Fibroblast of lung (primary cell): Measurements from ENCODE around the gene NR1I3. TPM values are rescaled to one million over a fixed set of nuclear protein-coding genes. Genes with fewer than 3 reads are reported as not detected.

ENCODE experiments used
- DNase-seq, 2 donors: peaks; one replicate each; pipeline versions ENCODE4 v3.0.0 to v3.0.0-alpha.2; 2010; ENCODE audit warnings: low read depth in 2 of 2
- H2AFZ ChIP-seq: 2 replicates; pipeline ENCODE4 v1.5.1; 2012; ENCODE audit warnings: low read length, control low read depth, inconsistent platforms
- H3K27ac ChIP-seq: 2 replicates; pipeline ENCODE4 v1.5.1; 2011; ENCODE audit warnings: low read length, control low read depth; ENCODE audit not compliant: insufficient read depth
- H3K27me3 ChIP-seq: 2 replicates; pipeline ENCODE4 v1.5.1; 2011; ENCODE audit warnings: mild to moderate bottlenecking, low read length; ENCODE audit not compliant: control insufficient read depth, insufficient read depth
- H3K36me3 ChIP-seq: 2 replicates; pipeline ENCODE4 v1.5.1; 2011; ENCODE audit warnings: low read length; ENCODE audit not compliant: control insufficient read depth, insufficient read depth
- H3K4me1 ChIP-seq: 2 replicates; pipeline ENCODE4 v1.5.1; 2011; ENCODE audit warnings: low read length; ENCODE audit not compliant: control insufficient read depth, insufficient read depth; ENCODE audit errors: extremely low read depth
- H3K4me2 ChIP-seq: 2 replicates; pipeline ENCODE4 v1.5.1; 2011; ENCODE audit warnings: low read length, control low read depth; ENCODE audit not compliant: insufficient read depth; ENCODE audit errors: extremely low read depth
- H3K4me3 ChIP-seq, 4 experiments: fragments of 200-600 bp in 1 of 4; sonication (generic) in 1 of 4; replicated peaks in 1 of 4; 2 replicates each; pipeline ENCODE4 v1.5.1; 2011 to 2016; ENCODE audit warnings: low read length in 4 of 4, low read depth in 3 of 4, mild to moderate bottlenecking in 3 of 4, control low read depth in 2 of 4, inconsistent platforms in 1 of 4, mixed read lengths in 1 of 4; ENCODE audit not compliant: insufficient read depth in 1 of 4; ENCODE audit errors: control extremely low read depth in 1 of 4
- H3K79me2 ChIP-seq: 2 replicates; pipeline ENCODE4 v1.5.1; 2012; ENCODE audit warnings: mild to moderate bottlenecking, low read length, inconsistent platforms; ENCODE audit not compliant: control insufficient read depth, insufficient read depth
- H3K9ac ChIP-seq: 2 replicates; pipeline ENCODE4 v1.5.1; 2011; ENCODE audit warnings: mild to moderate bottlenecking, low read length, control low read depth; ENCODE audit not compliant: insufficient read depth
- H3K9me3 ChIP-seq: 2 replicates; pipeline ENCODE4 v1.5.1; 2012; ENCODE audit warnings: low read depth, low read length; ENCODE audit not compliant: control insufficient read depth, insufficient read depth
- H4K20me1 ChIP-seq: 2 replicates; pipeline ENCODE4 v1.5.1; 2011; ENCODE audit warnings: low read length; ENCODE audit not compliant: control insufficient read depth, insufficient read depth; ENCODE audit errors: extremely low read depth
- EZH2 ChIP-seq: IDR thresholded peaks from 2 replicates; pipeline ENCODE4 v1.5.1; 2012; ENCODE audit warnings: low read length, control low read depth, mild to moderate bottlenecking; ENCODE audit errors: missing control alignments
- polyA plus RNA-seq, 2 donors: library from polyadenylated mRNA; depleted of rRNA in 1 of 2; stranded (reverse) in 1 of 2; unstranded in 1 of 2; fragments of >200 nt; gene quantifications; 2 replicates each; pipeline ENCODE4 v1.2.1, GENCODE V29; 2011 to 2012; ENCODE audit warnings: missing spikeins in 1 of 2
- total RNA-seq: library from RNA; depleted of rRNA; stranded (reverse); fragments of >200 nt; gene quantifications from 2 replicates; pipeline ENCODE4 v1.2.1, GENCODE V29; 2014
- TF ChIP-seq, protein P1 (sequence below), 2 donors: IDR thresholded peaks in 1 of 2; conservative IDR thresholded peaks in 1 of 2; 1 replicate in 1 of 2; 2 replicates in 1 of 2; pipeline ENCODE4 v1.5.1; 2011 to 2012; ENCODE audit warnings: low read length in 2 of 2, control low read depth in 1 of 2, inconsistent platforms in 1 of 2, low read depth in 1 of 2, mild to moderate bottlenecking in 1 of 2

Gene NR1I3
- total and polyA plus RNA-seq, 2 donors (not counting 1 experiment from before 2014, with no cell fraction given), result not detected

DNA sequence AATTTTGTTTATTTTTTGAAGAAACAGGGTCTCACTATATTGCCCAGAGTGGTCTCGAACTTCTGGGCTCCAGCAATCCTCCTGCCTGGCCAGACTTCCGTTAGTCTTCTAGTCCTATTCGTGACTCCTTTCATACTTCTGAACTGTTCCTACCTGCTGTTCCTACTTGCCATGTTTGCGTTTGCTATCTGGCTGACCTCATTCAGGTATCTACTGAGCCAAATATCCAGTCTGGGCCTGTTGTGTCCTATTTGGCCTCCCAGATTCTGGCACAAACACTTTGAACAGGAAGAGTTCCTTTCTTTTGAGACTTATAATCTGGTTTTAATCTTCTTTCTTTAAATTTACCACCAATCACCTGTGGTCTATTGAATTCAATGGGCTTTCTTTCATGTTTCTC, 6.9 kb upstream of the NR1I3 start:
- Histone ChIP-seq H4K20me1 (no peaks in the 10 kb centered on the region), H3K27ac (no peak overlapping the region), H3K9me3 (no peaks in the 10 kb centered on the region), H3K4me3 (no peak overlapping the region), H3K79me2 (no peaks in the 10 kb centered on the region), H3K27me3 (peaks cover 3% of the 10 kb centered on the region), H2AFZ (no peak overlapping the region), H3K9ac (no peak overlapping the region), H3K36me3 (no peaks in the 10 kb centered on the region), H3K4me1 (no peaks in the 10 kb centered on the region), H3K4me2 (no peak overlapping the region)
- no peak for TF ChIP-seq EZH2
- TF ChIP-seq, protein P1, sequence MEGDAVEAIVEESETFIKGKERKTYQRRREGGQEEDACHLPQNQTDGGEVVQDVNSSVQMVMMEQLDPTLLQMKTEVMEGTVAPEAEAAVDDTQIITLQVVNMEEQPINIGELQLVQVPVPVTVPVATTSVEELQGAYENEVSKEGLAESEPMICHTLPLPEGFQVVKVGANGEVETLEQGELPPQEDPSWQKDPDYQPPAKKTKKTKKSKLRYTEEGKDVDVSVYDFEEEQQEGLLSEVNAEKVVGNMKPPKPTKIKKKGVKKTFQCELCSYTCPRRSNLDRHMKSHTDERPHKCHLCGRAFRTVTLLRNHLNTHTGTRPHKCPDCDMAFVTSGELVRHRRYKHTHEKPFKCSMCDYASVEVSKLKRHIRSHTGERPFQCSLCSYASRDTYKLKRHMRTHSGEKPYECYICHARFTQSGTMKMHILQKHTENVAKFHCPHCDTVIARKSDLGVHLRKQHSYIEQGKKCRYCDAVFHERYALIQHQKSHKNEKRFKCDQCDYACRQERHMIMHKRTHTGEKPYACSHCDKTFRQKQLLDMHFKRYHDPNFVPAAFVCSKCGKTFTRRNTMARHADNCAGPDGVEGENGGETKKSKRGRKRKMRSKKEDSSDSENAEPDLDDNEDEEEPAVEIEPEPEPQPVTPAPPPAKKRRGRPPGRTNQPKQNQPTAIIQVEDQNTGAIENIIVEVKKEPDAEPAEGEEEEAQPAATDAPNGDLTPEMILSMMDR (conservative IDR thresholded peaks at IDR 0.05 in 1 of 2, IDR thresholded peaks at IDR 0.05 in 1 of 2; ENCODE audit: low read depth in 1 of 2, low read length in 2 of 2), result no peak
- DNase-seq, result no peak

DNA sequence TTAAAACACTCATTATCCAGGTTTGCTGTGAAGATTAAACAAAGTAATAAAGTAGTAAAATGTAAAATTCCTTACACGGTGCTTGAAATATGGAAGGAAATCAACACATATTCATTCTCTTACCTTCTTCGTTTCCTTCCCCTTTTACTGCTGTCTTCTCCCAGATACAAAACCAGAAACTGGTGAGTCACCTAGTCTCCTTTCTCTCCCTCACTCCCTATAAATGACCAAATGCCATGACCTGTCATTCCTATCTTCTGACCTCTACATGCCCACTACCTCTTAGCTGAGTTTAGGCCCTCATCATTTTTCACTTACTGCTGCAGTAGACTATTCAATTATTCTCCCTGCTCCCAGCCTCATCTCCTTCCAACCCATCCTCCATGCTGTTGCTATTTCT, 4.3 kb upstream of the NR1I3 start:
- Histone ChIP-seq H3K9me3 (no peaks in the 10 kb centered on the region), H3K9ac (no peak overlapping the region), H4K20me1 (no peaks in the 10 kb centered on the region), H3K36me3 (no peaks in the 10 kb centered on the region), H2AFZ (no peak overlapping the region), H3K27me3 (no peaks in the 10 kb centered on the region), H3K79me2 (no peaks in the 10 kb centered on the region), H3K27ac (no peak overlapping the region), H3K4me2 (no peak overlapping the region), H3K4me3 (no peak overlapping the region), H3K4me1 (no peaks in the 10 kb centered on the region)
- no peak for DNase-seq
- TF ChIP-seq EZH2, result no peak
- TF ChIP-seq, protein P1 (conservative IDR thresholded peaks at IDR 0.05 in 1 of 2, IDR thresholded peaks at IDR 0.05 in 1 of 2; ENCODE audit: low read depth in 1 of 2, low read length in 2 of 2), result no peak

DNA sequence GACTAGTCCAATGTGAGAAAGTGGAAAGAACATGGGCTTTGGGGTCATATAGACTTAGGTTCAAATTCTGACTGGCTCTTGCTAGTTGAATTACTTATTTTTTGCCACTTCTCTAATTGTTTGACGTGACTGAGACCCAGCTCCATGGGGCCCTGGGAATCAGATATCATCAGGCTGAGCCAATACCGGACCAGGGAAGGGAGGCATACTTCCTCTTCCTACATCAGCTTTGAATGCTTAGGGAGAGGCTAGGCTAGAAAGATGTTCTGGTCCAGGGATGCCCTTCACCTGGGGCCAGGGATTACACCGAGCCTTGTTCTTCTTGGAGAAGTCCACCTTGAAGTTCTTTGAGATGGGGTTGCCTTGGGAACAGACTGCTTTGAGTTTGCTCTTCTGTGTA, 3.7 kb upstream of the NR1I3 start:
- H2AFZ ChIP-seq, result no peak overlapping the region
- H4K20me1 ChIP-seq, result no peaks in the 10 kb centered on the region
- no peak overlapping the region for H3K9ac ChIP-seq
- H3K4me3 ChIP-seq, result no peak overlapping the region
- no peaks in the 10 kb centered on the region for H3K36me3 ChIP-seq
- no peaks in the 10 kb centered on the region for H3K4me1 ChIP-seq
- TF ChIP-seq, protein P1 (conservative IDR thresholded peaks at IDR 0.05 in 1 of 2, IDR thresholded peaks at IDR 0.05 in 1 of 2; ENCODE audit: low read depth in 1 of 2, low read length in 2 of 2), result no peak
- no peak for TF ChIP-seq EZH2
- no peaks in the 10 kb centered on the region for H3K9me3 ChIP-seq
- no peaks in the 10 kb centered on the region for H3K27me3 ChIP-seq
- H3K79me2 ChIP-seq, result no peaks in the 10 kb centered on the region
- no peak overlapping the region for H3K27ac ChIP-seq
- no peak overlapping the region for H3K4me2 ChIP-seq
- DNase-seq, result no peak
